HG02798 (cell line): ENCODE results near the gene ATL3.
"Not testable (repeated sequence)": the region's sequence is repeated elsewhere in the genome, so short reads cannot be mapped to it uniquely, and the experiment has no call there.

ENCODE experiments used
- ATAC-seq: cut with Tn5 transposase; IDR thresholded peaks from one replicate; pipeline ENCODE4 v1.9.1; 2021; ENCODE audit warnings: mild to moderate bottlenecking; ENCODE audit not compliant: unreplicated experiment, poor library complexity

ATL3 gene, protein sequence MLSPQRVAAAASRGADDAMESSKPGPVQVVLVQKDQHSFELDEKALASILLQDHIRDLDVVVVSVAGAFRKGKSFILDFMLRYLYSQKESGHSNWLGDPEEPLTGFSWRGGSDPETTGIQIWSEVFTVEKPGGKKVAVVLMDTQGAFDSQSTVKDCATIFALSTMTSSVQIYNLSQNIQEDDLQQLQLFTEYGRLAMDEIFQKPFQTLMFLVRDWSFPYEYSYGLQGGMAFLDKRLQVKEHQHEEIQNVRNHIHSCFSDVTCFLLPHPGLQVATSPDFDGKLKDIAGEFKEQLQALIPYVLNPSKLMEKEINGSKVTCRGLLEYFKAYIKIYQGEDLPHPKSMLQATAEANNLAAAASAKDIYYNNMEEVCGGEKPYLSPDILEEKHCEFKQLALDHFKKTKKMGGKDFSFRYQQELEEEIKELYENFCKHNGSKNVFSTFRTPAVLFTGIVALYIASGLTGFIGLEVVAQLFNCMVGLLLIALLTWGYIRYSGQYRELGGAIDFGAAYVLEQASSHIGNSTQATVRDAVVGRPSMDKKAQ

GRCh38 chr11:63671322-63672155 is at the start of gene ATL3:
TSS of gene ATL3 (minus strand) at chr11:63671376. CDS start at chr11:63671335, 41 bp downstream.
- ATAC-seq, result peak; percentile 91

- ATAC-seq, result no peak
Observed at GRCh38 chr11:63720611-63721010, 49.4 kb upstream of the ATL3 start.

GRCh38 chr11:63719987-63720386 is 48.8 kb upstream of the ATL3 start:
- no peak for ATAC-seq

- ATAC-seq, result no peak
Observed at GRCh38 chr11:63719001-63719400, 47.8 kb upstream of the ATL3 start.

- ATAC-seq, result no peak
Observed at GRCh38 chr11:63716046-63716445, 44.9 kb upstream of the ATL3 start.

DNA sequence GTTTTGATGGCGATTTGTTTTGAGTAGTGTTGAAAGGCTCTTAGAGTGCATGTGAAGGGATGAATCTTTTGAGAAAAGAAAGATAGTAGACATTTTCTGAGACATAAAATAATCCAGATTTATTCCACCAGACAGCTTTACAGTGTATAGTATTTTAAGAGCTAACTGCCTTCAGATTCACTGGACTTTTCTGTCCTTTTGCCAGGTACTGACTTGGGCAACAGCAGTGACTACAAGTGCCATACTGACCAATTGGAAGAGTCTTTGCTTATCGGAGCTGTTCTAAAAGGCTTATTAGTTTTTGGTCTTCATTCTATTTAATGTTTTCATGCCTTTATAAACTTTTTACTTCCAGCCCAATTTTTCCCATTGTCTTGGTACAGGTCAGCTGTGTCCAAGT is 42.6 kb upstream of the ATL3 start:
- no peak for ATAC-seq

DNA sequence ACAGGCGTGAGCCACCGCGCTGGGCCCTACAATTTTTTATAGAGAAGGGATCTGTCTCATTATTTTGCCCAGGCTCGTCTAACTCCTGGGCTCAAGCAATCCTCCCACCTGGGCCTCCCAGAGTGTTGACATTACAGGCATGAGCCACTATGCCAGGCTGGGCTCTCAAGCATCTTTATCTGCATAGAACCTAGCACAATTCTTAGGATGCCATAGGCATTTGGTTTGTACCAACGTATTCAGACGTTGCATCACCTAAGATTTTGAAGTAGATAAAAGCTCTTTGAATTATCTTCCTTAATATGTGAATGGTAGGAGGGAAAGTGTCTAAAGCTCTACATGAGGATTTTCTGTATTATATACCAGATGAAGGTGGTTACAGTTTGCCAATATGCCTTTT is 40.7 kb upstream of the ATL3 start:
- ATAC-seq, result no peak

GRCh38 chr11:63710476-63711217 is 39.5 kb upstream of the ATL3 start:
- no peak for ATAC-seq

- ATAC-seq, result no peak
Observed at GRCh38 chr11:63709336-63709884, 38.2 kb upstream of the ATL3 start.

DNA sequence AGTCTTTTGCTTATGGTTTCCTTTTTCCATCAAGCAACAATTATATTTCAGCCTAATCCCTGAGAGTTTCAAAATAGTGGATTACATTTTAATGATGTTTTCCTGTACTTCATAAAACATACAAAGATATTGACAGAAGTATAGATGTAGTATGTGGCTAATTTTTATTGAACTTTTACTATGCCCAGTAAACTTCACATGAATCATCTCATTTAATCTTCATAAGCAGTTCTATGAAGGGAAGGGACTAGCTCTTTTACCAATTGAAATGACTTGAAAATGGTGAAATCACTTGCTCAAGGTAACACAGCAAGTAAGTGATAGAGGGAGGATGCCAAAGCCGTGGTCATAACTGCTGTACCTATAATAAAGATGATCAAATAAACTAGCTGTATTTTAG is 37.6 kb upstream of the ATL3 start:
- ATAC-seq, result no peak

DNA sequence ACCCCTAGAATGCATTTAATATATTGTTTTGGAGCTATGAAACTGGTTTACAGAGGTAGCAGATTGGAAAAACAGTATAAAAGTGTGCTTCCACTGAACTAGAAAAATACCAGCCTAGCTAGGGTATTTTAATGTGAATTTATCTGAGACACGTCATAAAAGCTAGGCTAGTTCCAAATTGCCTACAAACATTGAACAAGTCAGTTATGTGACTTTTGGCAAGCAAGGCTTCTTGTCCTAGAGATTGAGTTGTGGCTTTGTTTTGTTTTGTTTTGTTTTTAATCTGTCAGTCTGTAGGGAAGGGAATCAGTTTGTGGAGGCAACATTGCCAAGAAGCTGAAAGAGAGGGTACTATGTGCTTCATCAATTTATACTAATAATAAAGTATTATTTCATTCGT is 34.4 kb upstream of the ATL3 start:
- ATAC-seq, result no peak

DNA sequence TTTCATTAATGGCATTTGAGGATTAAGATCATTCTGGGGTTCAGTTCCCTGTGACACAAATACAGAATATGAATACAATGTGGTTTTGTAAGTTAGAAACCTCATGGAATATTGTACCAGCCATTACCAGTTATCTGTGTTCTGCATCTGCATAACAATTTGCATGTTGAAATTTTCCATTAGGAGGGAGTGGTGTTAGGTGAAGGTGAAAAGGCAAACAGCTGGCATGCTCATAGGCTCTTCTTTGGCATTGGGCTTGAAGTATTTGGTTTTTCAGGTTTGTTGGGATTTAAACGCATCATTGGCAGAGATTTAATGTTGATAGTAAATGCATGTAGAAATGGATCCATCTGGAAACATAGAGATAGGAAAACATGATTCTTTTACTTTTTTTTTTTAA is 28.7 kb upstream of the ATL3 start:
- no peak for ATAC-seq

DNA sequence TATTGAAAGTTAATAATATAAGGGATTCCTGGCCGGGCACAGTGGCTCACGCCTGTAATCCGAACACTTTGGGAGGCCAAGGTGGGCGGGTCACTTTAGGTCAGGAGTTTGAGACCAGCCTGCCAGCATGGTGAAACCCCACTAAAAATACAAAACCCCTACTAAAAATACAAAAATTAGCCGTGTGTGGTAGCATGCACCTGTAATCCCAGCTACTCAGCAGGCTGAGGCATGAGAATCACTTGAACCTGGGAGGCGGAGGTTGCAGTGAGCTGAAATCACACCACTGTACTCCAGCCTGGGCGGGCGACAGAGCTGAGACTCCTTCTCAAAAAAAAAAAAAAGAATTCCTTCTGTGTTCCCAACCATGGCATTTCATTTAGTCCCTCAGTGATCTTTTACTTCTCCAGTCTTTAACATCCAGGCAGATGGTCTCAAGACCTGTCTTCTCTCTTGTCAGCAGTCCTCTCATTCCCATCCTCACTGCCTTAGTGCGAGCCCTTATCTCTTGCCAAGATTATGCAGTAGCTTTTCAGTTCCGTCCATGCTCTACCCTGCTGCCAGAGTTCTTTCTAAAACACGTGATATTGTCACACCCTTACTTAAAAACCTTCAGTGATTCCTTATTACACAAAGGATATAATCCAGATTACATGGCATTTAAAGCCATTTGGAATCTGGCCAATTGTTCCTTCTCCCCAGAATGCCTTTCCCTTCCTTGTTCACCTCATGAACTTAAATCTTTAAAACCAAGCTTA is 28.0 kb upstream of the ATL3 start:
- ATAC-seq, result no peak

DNA sequence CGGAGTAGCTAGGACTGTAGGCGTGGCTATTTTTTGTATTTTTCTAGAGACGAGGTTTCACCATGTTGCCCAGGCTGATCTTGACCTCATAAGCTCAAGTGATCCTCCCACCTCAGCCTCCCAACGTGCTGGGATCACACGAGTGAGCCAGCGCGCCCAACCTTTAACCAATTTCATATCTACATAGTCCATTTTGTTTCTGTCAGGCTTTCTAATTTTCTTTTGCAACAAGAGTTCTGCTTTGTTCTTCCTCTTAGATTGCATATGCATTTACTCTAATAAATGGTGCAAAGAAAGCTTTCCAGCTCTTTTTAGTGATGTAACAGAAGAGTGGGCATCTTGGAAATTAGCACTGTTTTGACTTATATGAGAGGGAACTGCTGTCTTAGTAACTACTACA is 23.4 kb upstream of the ATL3 start:
- no peak for ATAC-seq

DNA sequence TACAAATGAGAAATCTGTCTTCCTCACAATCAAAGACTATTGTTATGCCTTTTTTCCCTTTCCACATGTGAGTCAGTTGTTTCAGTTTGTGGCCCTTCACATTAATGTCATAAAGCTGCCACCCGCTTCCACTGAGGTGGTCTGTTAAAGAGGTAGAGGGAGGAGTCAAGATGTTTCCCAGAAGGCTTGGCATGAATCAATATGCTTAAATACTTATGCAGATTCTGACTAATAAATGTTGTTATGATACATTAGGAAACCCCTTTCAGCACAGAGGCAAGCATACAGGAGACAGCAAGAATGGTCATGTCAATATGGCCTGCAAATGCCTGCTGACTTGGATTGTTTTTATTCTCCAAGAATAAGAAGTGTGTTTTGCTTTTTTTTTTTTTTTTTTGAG is 16.7 kb upstream of the ATL3 start:
- ATAC-seq, result no peak

- no peak for ATAC-seq
Observed at GRCh38 chr11:63686926-63687325, 15.8 kb upstream of the ATL3 start.

DNA sequence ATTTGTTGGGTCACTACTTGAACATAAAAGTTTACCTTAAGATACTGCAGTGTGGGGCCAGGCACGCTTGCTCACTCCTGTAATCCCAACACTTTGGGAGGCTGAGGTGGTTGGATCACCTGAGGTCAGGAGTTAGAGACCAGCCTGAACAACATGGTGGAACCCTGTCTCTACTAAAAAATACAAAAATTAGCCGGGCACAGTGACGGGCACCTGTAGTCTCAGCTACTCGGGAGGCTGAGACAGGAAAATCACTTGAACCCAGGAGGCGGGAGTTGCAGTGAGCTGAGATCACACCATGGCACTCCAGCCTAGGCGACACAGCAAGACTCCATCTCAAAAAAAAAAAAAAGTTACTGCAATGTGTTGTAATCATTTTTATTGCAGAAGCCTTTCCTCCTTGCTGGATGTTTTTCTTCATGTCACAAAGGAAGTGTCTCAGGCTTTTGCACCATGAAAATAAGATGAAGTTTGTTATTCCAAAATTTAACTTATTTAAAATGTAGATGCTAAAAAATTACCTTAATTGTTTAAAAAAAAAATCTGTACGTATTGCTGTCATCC is 14.1 kb upstream of the ATL3 start:
- not testable (repeated sequence) for ATAC-seq

DNA sequence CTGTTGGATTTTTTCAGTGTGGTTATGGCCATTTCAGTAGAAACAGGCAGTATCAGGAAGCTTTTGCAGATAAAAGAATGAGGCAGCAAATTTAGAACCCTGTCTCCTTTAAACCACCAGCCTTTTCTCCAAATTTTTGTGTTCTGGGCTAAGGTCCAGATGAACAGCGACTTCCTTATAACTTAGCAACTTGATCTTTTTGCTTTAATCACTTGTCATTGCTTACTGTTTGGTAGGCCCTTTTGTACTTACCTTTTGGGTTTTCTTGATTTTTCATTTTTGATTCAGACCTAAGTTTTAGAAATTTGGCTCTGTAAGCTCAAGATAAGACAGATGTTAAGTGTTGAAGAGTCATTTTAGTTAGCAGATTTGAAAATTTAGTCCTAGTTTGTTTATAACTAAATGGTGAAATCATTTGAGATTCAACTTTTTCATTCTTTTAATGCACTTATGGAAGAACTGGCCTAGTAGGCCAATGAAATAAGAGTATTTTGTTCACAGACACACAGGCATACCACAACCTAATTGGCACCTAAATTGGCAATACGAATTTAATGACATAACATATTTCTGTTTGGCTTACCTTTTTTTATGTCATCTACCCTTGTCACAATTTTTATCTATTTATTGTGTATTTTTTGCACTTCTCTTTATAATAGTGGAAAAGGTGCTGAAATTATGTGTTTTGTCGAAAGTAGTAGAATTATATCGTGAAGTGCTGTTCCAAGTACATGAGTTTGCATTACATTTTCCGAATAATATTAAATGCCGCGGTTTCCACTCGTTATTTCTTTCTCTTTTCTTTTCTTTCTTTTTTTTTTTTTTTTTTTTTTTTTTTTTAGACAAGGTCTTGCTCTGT is 12.2 kb upstream of the ATL3 start:
- no peak for ATAC-seq
